UCSD-AML1 (cell line): ENCODE results near the gene MEPCE.
A peak's percentile ranks its signal among the peaks of the same experiment; 100 is the strongest.

ENCODE experiments used
- DNase-seq: peaks from one replicate; lab custom pipeline; 2025; ENCODE audit not compliant: unreplicated experiment; lab: John Stamatoyannopoulos, UW

Gene MEPCE

GRCh38 chr7:100483090-100483721 lies 53.6 kb downstream of the MEPCE start:
- peak; percentile 74 for DNase-seq
